Measurements from ENCODE around the gene PPHLN1. TPM values are rescaled to one million over a fixed set of nuclear protein-coding genes. Genes with fewer than 3 reads are reported as not detected.

The PPHLN1 gene
- total RNA-seq, 4 donors from 2014 or later = 39.5 to 45.5 (median 41.7) TPM

DNA sequence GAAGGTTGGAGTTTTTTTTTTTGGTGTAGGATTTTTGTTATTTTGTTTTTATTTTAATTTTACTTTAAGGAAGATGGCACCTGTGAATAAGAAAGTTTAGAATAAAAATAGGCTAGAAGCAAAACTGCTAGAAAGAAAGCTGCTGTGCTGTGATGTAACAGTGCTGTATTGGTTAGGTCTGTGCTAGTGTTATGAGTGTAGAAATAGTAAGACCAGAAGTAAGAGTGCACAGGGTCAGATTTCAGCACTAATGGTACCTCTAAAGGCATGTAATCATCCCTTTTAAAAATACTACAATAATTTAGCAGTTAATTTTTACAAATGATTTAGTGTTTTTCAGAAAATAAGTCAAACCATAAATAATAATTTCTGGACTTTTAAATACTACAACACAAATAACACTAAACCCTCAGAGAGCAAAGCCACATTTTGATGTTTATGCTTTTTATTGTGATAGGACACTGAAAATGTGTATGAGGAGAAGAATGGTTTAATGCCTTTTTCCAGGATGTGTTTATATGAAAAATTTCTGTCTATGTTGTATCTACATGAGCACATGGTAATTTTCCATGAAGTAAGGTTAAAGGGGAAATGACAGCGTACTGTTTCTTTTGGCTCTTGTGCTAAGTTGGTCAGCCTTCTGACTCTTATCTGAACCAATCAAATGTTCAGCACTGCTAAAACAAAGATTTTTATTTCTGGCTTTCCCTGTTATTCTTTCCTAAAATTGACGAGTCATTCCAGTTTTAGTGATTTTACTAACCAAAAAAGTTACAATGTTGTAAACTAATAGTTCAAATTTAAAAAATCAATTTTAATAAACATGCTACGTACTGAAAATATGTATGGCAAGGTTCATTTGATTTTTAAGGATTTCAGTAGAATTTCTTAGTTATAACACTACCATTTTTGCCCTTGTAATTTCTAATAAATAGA lies 96.1 kb downstream of the PPHLN1 start:
- intact Hi-C loops (cut with DNase I; ENCODE audit: low total_unique reads) = no loop called here
- 76 to 77% methylated on average over 3 of the region's 3 CpGs for WGBS, 2 donors
- DNase-seq (ENCODE audit: low spot score in 2 of 2) = no peak
- no peak overlapping the region for H3K4me3 ChIP-seq (ENCODE audit: low read depth, poor library complexity, severe bottlenecking)
- TF ChIP-seq CTCF (IDR thresholded peaks at IDR 0.05) (no peak), POLR2A (IDR thresholded peaks at IDR 0.05) (no peak)

DNA sequence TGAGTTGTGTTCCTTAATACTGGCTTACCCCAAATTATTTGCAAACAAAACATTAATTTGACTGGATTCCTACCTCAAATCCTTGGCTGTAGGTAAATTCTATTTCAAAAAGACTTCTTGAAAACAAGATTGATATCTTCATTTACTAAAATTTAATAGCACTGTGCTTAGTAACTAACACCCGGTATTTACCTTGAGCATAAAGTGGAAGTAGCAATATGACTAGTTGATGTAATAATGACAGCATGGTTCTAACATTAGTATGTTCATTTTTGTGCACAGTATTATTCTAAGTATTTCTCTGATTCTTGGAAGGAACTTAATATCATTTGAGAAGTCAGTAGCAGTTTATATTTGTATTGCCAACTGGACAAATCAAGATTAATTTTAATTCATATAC lies 96.8 kb downstream of the PPHLN1 start:
- TF ChIP-seq CTCF (IDR thresholded peaks at IDR 0.05) (no peak), POLR2A (IDR thresholded peaks at IDR 0.05) (no peak)
- WGBS, 2 donors = 92% methylated on average over 1 of the region's 1 CpG
- no peak overlapping the region for H3K4me3 ChIP-seq (ENCODE audit: low read depth, poor library complexity, severe bottlenecking)
- no peak for DNase-seq (ENCODE audit: low spot score in 2 of 2)
- intact Hi-C loops (cut with DNase I; ENCODE audit: low total_unique reads) = no loop called here

- no peak overlapping the region for H3K4me3 ChIP-seq (ENCODE audit: low read depth, poor library complexity, severe bottlenecking)
- intact Hi-C loops (cut with DNase I; ENCODE audit: low total_unique reads) = no loop called here
- WGBS, 2 donors = 82 to 84% methylated on average over 6 of the region's 6 CpGs
- TF ChIP-seq CTCF (IDR thresholded peaks at IDR 0.05) = no peak
- no peak for TF ChIP-seq POLR2A (IDR thresholded peaks at IDR 0.05)
- DNase-seq (ENCODE audit: low spot score in 2 of 2) = no peak
Measured at GRCh38 chr12:42426746-42427145, 100.8 kb downstream of the PPHLN1 start.

- 80 to 89% methylated on average over 2 of the region's 2 CpGs for WGBS, 2 donors
- no peak for TF ChIP-seq POLR2A (IDR thresholded peaks at IDR 0.05)
- TF ChIP-seq CTCF (IDR thresholded peaks at IDR 0.05) = no peak
- no peak overlapping the region for H3K4me3 ChIP-seq (ENCODE audit: low read depth, poor library complexity, severe bottlenecking)
- intact Hi-C loops (cut with DNase I; ENCODE audit: low total_unique reads) = no loop called here
- DNase-seq (ENCODE audit: low spot score in 2 of 2) = no peak
Measured at GRCh38 chr12:42428850-42429249, 102.9 kb downstream of the PPHLN1 start.

DNA sequence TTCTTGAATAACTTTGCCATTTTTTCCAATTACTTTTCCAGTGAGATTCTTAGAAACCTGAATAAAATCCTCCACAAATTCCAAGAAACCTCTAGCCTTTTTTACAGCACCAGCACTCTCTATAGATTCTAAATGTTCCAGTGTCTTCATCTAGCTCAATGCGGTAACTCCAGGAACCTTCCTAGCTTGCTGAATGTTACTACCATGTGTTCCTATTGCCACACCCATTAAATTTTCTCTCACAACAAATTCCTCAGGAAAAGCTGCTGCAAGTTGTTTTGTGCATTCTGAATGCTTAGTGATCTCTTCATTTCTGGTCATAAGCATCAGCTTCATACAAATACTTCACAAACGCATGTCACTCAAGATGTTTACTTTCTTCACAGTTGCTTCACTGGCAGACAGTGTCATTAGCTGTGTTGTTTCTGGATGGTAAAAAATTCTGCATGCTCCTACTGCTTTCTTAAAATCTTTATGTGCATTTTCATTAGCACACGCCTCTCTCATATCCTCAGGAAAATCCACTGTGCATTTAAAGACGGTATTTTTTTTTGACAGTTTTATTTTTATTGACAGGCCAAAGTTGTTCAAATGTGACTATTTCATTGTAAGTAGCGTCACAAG lies 106.7 kb downstream of the PPHLN1 start:
- no peak for DNase-seq (ENCODE audit: low spot score in 2 of 2)
- TF ChIP-seq POLR2A (IDR thresholded peaks at IDR 0.05) (no peak), CTCF (IDR thresholded peaks at IDR 0.05) (no peak)
- H3K4me3 ChIP-seq (ENCODE audit: low read depth, poor library complexity, severe bottlenecking) = no peak overlapping the region
- intact Hi-C loops (cut with DNase I; ENCODE audit: low total_unique reads) = no loop called here
- WGBS, 2 donors = 96 to 97% methylated on average over 5 of the region's 5 CpGs

Data from lower leg skin (tissue), 4 donors.